Ishikawa (cell line): ENCODE measurements around the gene SENP7.

Experiments
- CREB1 ChIP-seq: IDR thresholded peaks from 2 replicates; pipeline ENCODE4 v1.6.1; 2012; ENCODE audit warnings: low read depth
- EGR1 ChIP-seq: IDR thresholded peaks from 2 replicates; pipeline ENCODE4 v1.6.1; 2012
- EP300 ChIP-seq: IDR thresholded peaks from 2 replicates; pipeline ENCODE4 v1.6.1; 2012; ENCODE audit warnings: borderline replicate concordance
- MAX ChIP-seq: IDR thresholded peaks from 2 replicates; pipeline ENCODE4 v1.6.1; 2012
- NFIC ChIP-seq: IDR thresholded peaks from 2 replicates; pipeline ENCODE4 v1.6.1; 2012
- USF1 ChIP-seq: IDR thresholded peaks from 2 replicates; pipeline ENCODE4 v1.6.1; 2012
- ZBTB7A ChIP-seq: IDR thresholded peaks from 2 replicates; pipeline ENCODE4 v1.6.1; 2012; ENCODE audit warnings: low read depth

- TF ChIP-seq EGR1 (no peak), USF1 (no peak), EP300 (no peak), NFIC (no peak), ZBTB7A (no peak), MAX (no peak), CREB1 (no peak)
These were observed 233.1 kb downstream of the SENP7 start for GRCh38 chr3:101279765-101280385.
